A549 (cell line): ENCODE data around the gene IPO8. TPM values are rescaled to one million over a fixed set of nuclear protein-coding genes. Genes with fewer than 3 reads are reported as not detected.

Experiments
- ATAC-seq, 2 experiments: fragments of 200-7000 bp in 1 of 2; fragments of >200 bp in 1 of 2; cut with Nextera tagmentation in 1 of 2; cut with Tn5 transposase in 1 of 2; 3 replicates each; pipeline versions ENCODE4 v1.8.0 to v1.9.1; 2018 to 2020; ENCODE audit warnings: mild to moderate bottlenecking in 1 of 2, moderate library complexity in 1 of 2
- CTCF ChIA-PET: fragments of 300-600 bp; sonication (Branson Sonifier 250); formaldehyde crosslinking; extraction: SDS; loops from one replicate; lab custom pipeline; 2021; ENCODE audit warnings: antibody characterized with exemption, inconsistent platforms; lab: Yijun Ruan, JAX
- POLR2A ChIA-PET: fragments of 350-600 bp; formaldehyde crosslinking; extraction: SDS; loops from one replicate; lab custom pipeline; 2021; ENCODE audit warnings: antibody characterized with exemption, inconsistent platforms; lab: Yijun Ruan, JAX
- DNase-seq, 2 experiments: peaks; one replicate each; pipeline versions ENCODE4 v3.0.0 to v3.0.0-alpha.2; 2011 to 2016; ENCODE audit warnings: low read depth in 1 of 2, low spot score in 1 of 2
- FAIRE-seq: peaks from 2 replicates; lab custom pipeline; 2011; peaks lifted over from hg19 to GRCh38; lab: Jason Lieb, UNC
- H3K27ac ChIP-seq, 2 experiments: fragments of >200 bp; sonication (Bioruptor Twin); formaldehyde crosslinking; 3 replicates each; pipeline ENCODE4 v1.5.1; 2016 to 2017
- H3K4me1 ChIP-seq: fragments of >200 bp; sonication (Bioruptor Twin); formaldehyde crosslinking; 3 replicates; pipeline ENCODE4 v1.6.1; 2016
- H3K4me2 ChIP-seq: fragments of >200 bp; sonication (Bioruptor Twin); formaldehyde crosslinking; 3 replicates; pipeline ENCODE4 v1.6.1; 2016
- H3K4me3 ChIP-seq: fragments of >200 bp; sonication (Bioruptor Twin); formaldehyde crosslinking; 3 replicates; pipeline ENCODE4 v1.5.1; 2016
- H3K9me3 ChIP-seq: fragments of >200 bp; sonication (Bioruptor Twin); formaldehyde crosslinking; 3 replicates; pipeline ENCODE4 v1.6.1; 2016
- ATOH8 ChIP-seq: fragments of 250-450 bp; sonication (Bioruptor Pico); IDR thresholded peaks from 2 replicates; pipeline ENCODE4 v1.5.0; 2020; ENCODE audit warnings: low read depth, mild to moderate bottlenecking, moderate library complexity
- BHLHE40 ChIP-seq: IDR thresholded peaks from 2 replicates; pipeline ENCODE4 v1.6.1; 2012; ENCODE audit warnings: low read depth, low read length, inconsistent platforms
- CBX8 ChIP-seq: fragments of 200-600 bp; sonication (generic); IDR thresholded peaks from 2 replicates; pipeline ENCODE4 v1.6.1; 2016
- EHF ChIP-seq: fragments of 250-450 bp; sonication (Bioruptor Pico); IDR thresholded peaks from 2 replicates; pipeline ENCODE4 v1.5.0; 2020; ENCODE audit warnings: mild to moderate bottlenecking
- ELK1 ChIP-seq: fragments of 150-350 bp; IDR thresholded peaks from 2 replicates; pipeline ENCODE4 v1.6.1; 2014; ENCODE audit warnings: low read depth, mild to moderate bottlenecking, low read length
- HES2 ChIP-seq: fragments of >200 bp; sonication (Bioruptor Twin); formaldehyde crosslinking; IDR thresholded peaks from 2 replicates; pipeline ENCODE4 v1.6.1; 2016
- HOXB13 ChIP-seq: fragments of 250-450 bp; sonication (Bioruptor Pico); IDR thresholded peaks from 2 replicates; pipeline ENCODE4 v1.5.0; 2020; ENCODE audit warnings: low read depth, mild to moderate bottlenecking, moderate library complexity
- HOXB5 ChIP-seq: fragments of 250-450 bp; sonication (Bioruptor Pico); IDR thresholded peaks from 2 replicates; pipeline ENCODE4 v1.5.0; 2020; ENCODE audit warnings: mild to moderate bottlenecking, moderate library complexity
- MAFK ChIP-seq: fragments of 450-650 bp; IDR thresholded peaks from 2 replicates; pipeline ENCODE4 v1.6.1; 2014; ENCODE audit not compliant: partially characterized antibody
- MAX ChIP-seq: IDR thresholded peaks from 2 replicates; pipeline ENCODE4 v1.6.1; 2012
- MAZ ChIP-seq: fragments of 150-350 bp; IDR thresholded peaks from 2 replicates; pipeline ENCODE4 v1.6.1; 2014; ENCODE audit warnings: antibody characterized with exemption, low read depth, low read length, borderline replicate concordance
- MYC ChIP-seq: IDR thresholded peaks from 2 replicates; pipeline ENCODE4 v1.6.1; 2012; ENCODE audit warnings: mild to moderate bottlenecking, inconsistent platforms, low read length, improper control_type of control experiment, borderline replicate concordance
- NR3C1 ChIP-seq: fragments of >200 bp; sonication (Bioruptor Twin); formaldehyde crosslinking; IDR thresholded peaks from 3 replicates; pipeline ENCODE4 v1.6.1; 2017
- POLR2A ChIP-seq: IDR thresholded peaks from 2 replicates; pipeline ENCODE4 v1.6.1; 2012; ENCODE audit warnings: mild to moderate bottlenecking, low read length
- RNF2 ChIP-seq: fragments of 200-600 bp; sonication (generic); IDR thresholded peaks from 2 replicates; pipeline ENCODE4 v1.6.1; 2016; ENCODE audit warnings: low read depth, mild to moderate bottlenecking, antibody characterized with exemption, moderate library complexity, borderline replicate concordance
- SMC3 ChIP-seq: fragments of >200 bp; sonication (Bioruptor Twin); formaldehyde crosslinking; IDR thresholded peaks from 3 replicates; pipeline ENCODE4 v1.6.1; 2018; ENCODE audit warnings: inconsistent platforms
- USF2 ChIP-seq: fragments of 450-650 bp; IDR thresholded peaks from 2 replicates; pipeline ENCODE4 v1.6.1; 2014; ENCODE audit warnings: antibody characterized with exemption
- ZSCAN20 ChIP-seq: fragments of 250-450 bp; sonication (Bioruptor Pico); IDR thresholded peaks from 2 replicates; pipeline ENCODE4 v1.8.0; 2022; ENCODE audit warnings: mild to moderate bottlenecking, moderate library complexity
- WGBS: methylation state at CpG from one replicate; pipeline ENCODE4 v1.1.6; 2017; ENCODE audit errors: missing lambda C conversion rate; 5-methylcytosine and 5-hydroxymethylcytosine counted together
- polyA plus RNA-seq, 4 experiments: library from polyadenylated mRNA; depleted of rRNA in 3 of 4; stranded (reverse); fragments of >200 nt; fragmentation: RNase III in 1 of 4; extraction: RNeasy Plus Mini Kit Qiagen cat#74134 plus additional on column Dnase treatment in 1 of 4; gene quantifications; 2 replicates in 3 of 4; 3 replicates in 1 of 4; pipeline ENCODE4 v1.2.3, GENCODE V29; 2011 to 2017

The IPO8 gene
- polyA plus RNA-seq, 2 of the 4 experiments (the other 2 are of a cell fraction): 23.1 to 31.8 TPM

- ChIA-PET CTCF (interaction anchor here (1.3 to 1.9 kb wide), 2 partner anchors 18 to 22 kb away, joined by 4 to 5 read pairs; no protein-coding TSS in a partner anchor), POLR2A (no interaction called here)
- no peak for ATAC-seq
- H3K27ac ChIP-seq: no peak overlapping the region
- WGBS: 81% methylated on average over 6 of the region's 6 CpGs
- no peak for DNase-seq
- no peak for TF ChIP-seq CBX8
- no peak for TF ChIP-seq HOXB5 (CRISPR knock-in tag)
- no peak for TF ChIP-seq BHLHE40
- peak; percentile 76 for TF ChIP-seq MAFK
- TF ChIP-seq, all 56 proteins: peak for 1
- H3K9me3 ChIP-seq: no peaks in the 10 kb centered on the region
- no peak for FAIRE-seq
- H3K4me3 ChIP-seq: no peak overlapping the region
- H3K4me1 ChIP-seq: 0 out of 3 replicates have a peak, but pooled peaks cover 3% of the 10 kb centered on the region
- H3K4me2 ChIP-seq: no peak overlapping the region
Measured at GRCh38 chr12:30700216-30700900, 4.7 kb upstream of the IPO8 start.

GRCh38 chr12:30698346-30698745 is 2.7 kb upstream of the IPO8 start:
- CTCF ChIA-PET: no interaction called here
- POLR2A ChIA-PET: no interaction called here
- Histone ChIP-seq H3K9me3 (no peaks in the 10 kb centered on the region), H3K27ac (no peak overlapping the region), H3K4me3 (no peak overlapping the region), H3K4me1 (peaks cover 14% of the 10 kb centered on the region; the same call in 1 of the 3 replicates), H3K4me2 (no peak overlapping the region)
- 77% methylated on average over 12 of the region's 12 CpGs for WGBS
- FAIRE-seq (no peak), DNase-seq (no peak), ATAC-seq (no peak)
- no peak for TF ChIP-seq ATOH8

GRCh38 chr12:30696943-30697342 is 1.3 kb upstream of the IPO8 start:
- H3K4me2 ChIP-seq: no peak overlapping the region
- DNase-seq (no peak), FAIRE-seq (no peak), ATAC-seq (no peak)
- H3K4me3 ChIP-seq: no peak overlapping the region
- no peaks in the 10 kb centered on the region for H3K9me3 ChIP-seq
- peaks cover 18% of the 10 kb centered on the region; the same call in 1 of the 3 replicates for H3K4me1 ChIP-seq
- 98% methylated on average over 7 of the region's 7 CpGs for WGBS
- H3K27ac ChIP-seq: no peak overlapping the region; a peak in 1 of 6 replicates
- ChIA-PET CTCF (interaction anchor here (0.9 to 1.2 kb wide), 3 partner anchors 14 to 57 kb away, joined by 3 to 4 read pairs (median 4); no protein-coding TSS in a partner anchor), POLR2A (no interaction called here)
- no peak for TF ChIP-seq ZSCAN20 (CRISPR knock-in tag)
- no peak for TF ChIP-seq MAX
- TF ChIP-seq NR3C1: no peak
- TF ChIP-seq SMC3: no peak
- no peak for TF ChIP-seq MYC
- TF ChIP-seq POLR2A: no peak
- no peak for TF ChIP-seq USF2
- TF ChIP-seq MAZ: no peak
- TF ChIP-seq ELK1: no peak
- TF ChIP-seq EHF: no peak
- no peak for TF ChIP-seq RNF2
- no peak for TF ChIP-seq HOXB13
- TF ChIP-seq MAFK: no peak
- no peak for TF ChIP-seq HES2
